ENCODE data around the gene IGFBP4.

The IGFBP4 gene

GRCh38 chr17:40473573-40474365, 30.5 kb downstream of the IGFBP4 start:
- DNase-seq (ENCODE audit: insufficient read length, low spot score), result no peak
- no peak for FAIRE-seq
- TF ChIP-seq CTCF (IDR thresholded peaks at IDR 0.05; ENCODE audit: insufficient read depth, missing control alignments), result no peak

- FAIRE-seq (no peak), DNase-seq (ENCODE audit: insufficient read length, low spot score) (no peak)
- TF ChIP-seq CTCF (IDR thresholded peaks at IDR 0.05; ENCODE audit: insufficient read depth, missing control alignments), result no peak
Measured at GRCh38 chr17:40474419-40475002, 31.3 kb downstream of the IGFBP4 start.

GRCh38 chr17:40475234-40475908, 32.1 kb downstream of the IGFBP4 start:
- DNase-seq (ENCODE audit: insufficient read length, low spot score) (no peak), FAIRE-seq (no peak)
- no peak for TF ChIP-seq CTCF (IDR thresholded peaks at IDR 0.05; ENCODE audit: insufficient read depth, missing control alignments)

- DNase-seq (ENCODE audit: insufficient read length, low spot score) (no peak), FAIRE-seq (no peak)
- TF ChIP-seq CTCF (IDR thresholded peaks at IDR 0.05; ENCODE audit: insufficient read depth, missing control alignments), result no peak
Measured at GRCh38 chr17:40477796-40478195, 34.5 kb downstream of the IGFBP4 start.

GRCh38 chr17:40478486-40478885, 35.2 kb downstream of the IGFBP4 start:
- FAIRE-seq, result no peak
- no peak for DNase-seq (ENCODE audit: insufficient read length, low spot score)
- no peak for TF ChIP-seq CTCF (IDR thresholded peaks at IDR 0.05; ENCODE audit: insufficient read depth, missing control alignments)

- TF ChIP-seq CTCF (IDR thresholded peaks at IDR 0.05; ENCODE audit: insufficient read depth, missing control alignments), result no peak
- FAIRE-seq (no peak), DNase-seq (ENCODE audit: insufficient read length, low spot score) (no peak)
Measured at GRCh38 chr17:40479754-40480480, 36.7 kb downstream of the IGFBP4 start.

All from D721Med (cell line).